HEK293 (cell line): ENCODE measurements around the gene CCL8.

Experiments
- CTCF ChIA-PET: fragments of 350-600 bp; formaldehyde crosslinking; extraction: SDS; loops from one replicate; lab custom pipeline; 2021; ENCODE audit warnings: antibody characterized with exemption; lab: Yijun Ruan, JAX
- POLR2A ChIA-PET: fragments of 300-600 bp; formaldehyde crosslinking; extraction: SDS; loops from one replicate; lab custom pipeline; 2020; ENCODE audit warnings: antibody characterized with exemption, inconsistent platforms; lab: Yijun Ruan, JAX
- H3K27ac ChIP-seq: fragments of 200-500 bp; sonication (Bioruptor generic); 2 replicates; pipeline ENCODE4 v1.5.1; 2014; ENCODE audit warnings: low read depth, low read length, control low read depth, inconsistent platforms; ENCODE audit errors: extremely low read depth
- H3K36me3 ChIP-seq, 2 experiments: fragments of 200-500 bp in 1 of 2; sonication (Bioruptor generic) in 1 of 2; 1 replicate in 1 of 2; 2 replicates in 1 of 2; pipeline ENCODE4 v1.5.1; 2014 to 2017; ENCODE audit warnings: inconsistent platforms in 2 of 2, low read length in 2 of 2; ENCODE audit not compliant: control insufficient read depth in 2 of 2, insufficient read depth in 1 of 2
- H3K4me1 ChIP-seq: fragments of 200-500 bp; sonication (Bioruptor generic); 2 replicates; pipeline ENCODE4 v1.5.1; 2014; ENCODE audit warnings: mild to moderate bottlenecking, low read length, inconsistent platforms; ENCODE audit not compliant: control insufficient read depth, insufficient read depth
- H3K4me3 ChIP-seq: 2 replicates; pipeline ENCODE4 v1.5.1; 2011; ENCODE audit warnings: low read depth, mild to moderate bottlenecking, control low read depth, low read length, moderate library complexity
- H3K9me3 ChIP-seq: fragments of 200-500 bp; sonication (Bioruptor generic); 2 replicates; pipeline ENCODE4 v1.5.1; 2014; ENCODE audit warnings: low read depth, low read length, inconsistent platforms; ENCODE audit not compliant: control insufficient read depth, insufficient read depth
- BCL6B ChIP-seq: fragments of 450-650 bp; formaldehyde crosslinking; IDR thresholded peaks from 2 replicates; pipeline ENCODE4 v1.5.1; 2017; ENCODE audit warnings: missing biosample characterization, missing genetic modification characterization
- IKZF3 ChIP-seq: fragments of 450-650 bp; IDR thresholded peaks from 2 replicates; pipeline ENCODE4 v1.5.0; 2018; ENCODE audit warnings: missing biosample characterization, mild to moderate bottlenecking, missing genetic modification characterization, moderate library complexity
- RBAK ChIP-seq: fragments of 450-650 bp; formaldehyde crosslinking; IDR thresholded peaks from 2 replicates; pipeline ENCODE4 v1.5.1; 2016; ENCODE audit warnings: missing biosample characterization, missing genetic modification characterization
- SALL2 ChIP-seq: fragments of 450-650 bp; formaldehyde crosslinking; IDR thresholded peaks from 2 replicates; pipeline ENCODE4 v1.5.0; 2017; ENCODE audit warnings: missing biosample characterization, mild to moderate bottlenecking, missing genetic modification characterization, borderline replicate concordance
- SCRT1 ChIP-seq: fragments of 450-650 bp; formaldehyde crosslinking; IDR thresholded peaks from 2 replicates; pipeline ENCODE4 v1.5.1; 2016; ENCODE audit warnings: missing biosample characterization, missing genetic modification characterization, borderline replicate concordance
- SCRT2 ChIP-seq: fragments of 450-650 bp; formaldehyde crosslinking; IDR thresholded peaks from 2 replicates; pipeline ENCODE4 v1.5.1; 2016; ENCODE audit warnings: missing biosample characterization, missing genetic modification characterization
- SP7 ChIP-seq: fragments of 450-650 bp; formaldehyde crosslinking; IDR thresholded peaks from 2 replicates; pipeline ENCODE4 v1.5.1; 2016; ENCODE audit warnings: missing biosample characterization, missing genetic modification characterization
- ZEB2 ChIP-seq: fragments of 450-650 bp; formaldehyde crosslinking; IDR thresholded peaks from 2 replicates; pipeline ENCODE4 v1.5.1; 2016; ENCODE audit warnings: missing biosample characterization, missing genetic modification characterization
- ZNF138 ChIP-seq: fragments of 450-650 bp; formaldehyde crosslinking; IDR thresholded peaks from 2 replicates; pipeline ENCODE4 v1.5.1; 2016; ENCODE audit warnings: missing biosample characterization, missing genetic modification characterization, borderline replicate concordance
- ZNF157 ChIP-seq: fragments of 450-650 bp; formaldehyde crosslinking; IDR thresholded peaks from 2 replicates; pipeline ENCODE4 v1.5.1; 2016; ENCODE audit warnings: missing biosample characterization, missing genetic modification characterization
- ZNF274 ChIP-seq, 2 experiments: fragments of 200-500 bp in 1 of 2; fragments of 450-650 bp in 1 of 2; sonication (Bioruptor generic) in 1 of 2; formaldehyde crosslinking in 1 of 2; IDR thresholded peaks; 2 replicates each; pipeline versions ENCODE4 v1.5.1 to v1.6.1; 2014 to 2016; ENCODE audit warnings: borderline replicate concordance in 1 of 2, inconsistent platforms in 1 of 2, low read length in 1 of 2, missing biosample characterization in 1 of 2, missing genetic modification characterization in 1 of 2
- ZNF354C ChIP-seq: fragments of 450-650 bp; formaldehyde crosslinking; IDR thresholded peaks from 2 replicates; pipeline ENCODE4 v1.5.1; 2016; ENCODE audit warnings: missing biosample characterization, missing genetic modification characterization, low read depth, borderline replicate concordance
- ZNF645 ChIP-seq: fragments of 450-650 bp; formaldehyde crosslinking; IDR thresholded peaks from 2 replicates; pipeline ENCODE4; 2016; ENCODE audit warnings: missing biosample characterization, missing genetic modification characterization
- ZNF670 ChIP-seq: fragments of 450-650 bp; formaldehyde crosslinking; IDR thresholded peaks from 2 replicates; pipeline ENCODE4 v1.5.1; 2016; ENCODE audit warnings: missing biosample characterization, missing genetic modification characterization, low read depth
- ZNF701 ChIP-seq: fragments of 450-650 bp; formaldehyde crosslinking; IDR thresholded peaks from 2 replicates; pipeline ENCODE4 v1.5.1; 2016; ENCODE audit warnings: missing biosample characterization, missing genetic modification characterization
- TF ChIP-seq, protein P1 (sequence below): fragments of 450-650 bp; formaldehyde crosslinking; IDR thresholded peaks from 2 replicates; pipeline ENCODE4 v1.5.1; 2016; ENCODE audit warnings: missing biosample characterization, missing genetic modification characterization
- TF ChIP-seq, protein P2 (sequence below): fragments of 450-650 bp; formaldehyde crosslinking; IDR thresholded peaks from 2 replicates; pipeline ENCODE4 v1.5.1; 2016; ENCODE audit warnings: missing biosample characterization, missing genetic modification characterization
- TF ChIP-seq, protein P3 (sequence below): fragments of 450-650 bp; formaldehyde crosslinking; IDR thresholded peaks from 2 replicates; pipeline ENCODE4 v1.5.1; 2016; ENCODE audit warnings: missing biosample characterization, missing genetic modification characterization
- TF ChIP-seq, protein P4 (sequence below): fragments of 450-650 bp; formaldehyde crosslinking; IDR thresholded peaks from 2 replicates; pipeline ENCODE4 v1.5.0; 2017; ENCODE audit warnings: missing biosample characterization, missing genetic modification characterization, borderline replicate concordance
- TF ChIP-seq, protein P5 (sequence below): fragments of 450-650 bp; formaldehyde crosslinking; IDR thresholded peaks from 2 replicates; pipeline ENCODE4 v1.5.1; 2016; ENCODE audit warnings: missing biosample characterization, missing genetic modification characterization

CCL8 gene

DNA sequence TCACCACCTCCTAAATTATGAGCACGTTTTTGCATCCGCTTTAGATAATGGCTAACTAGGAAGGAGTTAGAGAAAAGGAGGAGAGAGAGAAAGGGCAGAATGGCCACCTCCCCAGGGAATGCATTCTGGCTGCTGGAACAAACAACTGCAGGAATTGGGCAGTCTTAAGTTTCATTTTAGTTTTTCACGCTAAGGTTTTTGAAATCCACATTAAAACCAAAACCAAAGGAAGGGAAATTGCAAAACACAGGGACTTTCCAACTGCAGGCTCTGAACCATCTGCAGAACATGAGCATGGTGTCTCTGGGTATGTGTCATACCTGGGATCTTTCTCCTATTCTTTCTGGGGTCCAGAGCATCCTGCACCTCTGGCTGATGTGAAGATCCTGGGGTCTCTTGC lies 12.1 kb upstream of the CCL8 start:
- TF ChIP-seq ZEB2 (tag by site-specific recombination) (no peak), ZNF138 (tag by site-specific recombination) (no peak), SCRT2 (tag by site-specific recombination) (no peak), BCL6B (tag by site-specific recombination) (no peak), ZNF670 (tag by site-specific recombination) (no peak), SCRT1 (tag by site-specific recombination) (no peak), SALL2 (tag by site-specific recombination) (no peak), ZNF274 (IDR thresholded peaks at IDR 0.05; ENCODE audit: low read length) (no peak), ZNF274 (tag by site-specific recombination; IDR thresholded peaks at IDR 0.05; ENCODE audit: borderline replicate concordance) (no peak), SP7 (tag by site-specific recombination) (no peak), IKZF3 (tag by site-specific recombination) (no peak), ZNF354C (no peak), ZNF701 (no peak), ZNF157 (tag by site-specific recombination) (no peak), RBAK (tag by site-specific recombination) (no peak), ZNF645 (tag by site-specific recombination) (no peak)
- TF ChIP-seq, protein P1, sequence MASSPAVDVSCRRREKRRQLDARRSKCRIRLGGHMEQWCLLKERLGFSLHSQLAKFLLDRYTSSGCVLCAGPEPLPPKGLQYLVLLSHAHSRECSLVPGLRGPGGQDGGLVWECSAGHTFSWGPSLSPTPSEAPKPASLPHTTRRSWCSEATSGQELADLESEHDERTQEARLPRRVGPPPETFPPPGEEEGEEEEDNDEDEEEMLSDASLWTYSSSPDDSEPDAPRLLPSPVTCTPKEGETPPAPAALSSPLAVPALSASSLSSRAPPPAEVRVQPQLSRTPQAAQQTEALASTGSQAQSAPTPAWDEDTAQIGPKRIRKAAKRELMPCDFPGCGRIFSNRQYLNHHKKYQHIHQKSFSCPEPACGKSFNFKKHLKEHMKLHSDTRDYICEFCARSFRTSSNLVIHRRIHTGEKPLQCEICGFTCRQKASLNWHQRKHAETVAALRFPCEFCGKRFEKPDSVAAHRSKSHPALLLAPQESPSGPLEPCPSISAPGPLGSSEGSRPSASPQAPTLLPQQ (tag by site-specific recombination) = no peak
- TF ChIP-seq, protein P2, sequence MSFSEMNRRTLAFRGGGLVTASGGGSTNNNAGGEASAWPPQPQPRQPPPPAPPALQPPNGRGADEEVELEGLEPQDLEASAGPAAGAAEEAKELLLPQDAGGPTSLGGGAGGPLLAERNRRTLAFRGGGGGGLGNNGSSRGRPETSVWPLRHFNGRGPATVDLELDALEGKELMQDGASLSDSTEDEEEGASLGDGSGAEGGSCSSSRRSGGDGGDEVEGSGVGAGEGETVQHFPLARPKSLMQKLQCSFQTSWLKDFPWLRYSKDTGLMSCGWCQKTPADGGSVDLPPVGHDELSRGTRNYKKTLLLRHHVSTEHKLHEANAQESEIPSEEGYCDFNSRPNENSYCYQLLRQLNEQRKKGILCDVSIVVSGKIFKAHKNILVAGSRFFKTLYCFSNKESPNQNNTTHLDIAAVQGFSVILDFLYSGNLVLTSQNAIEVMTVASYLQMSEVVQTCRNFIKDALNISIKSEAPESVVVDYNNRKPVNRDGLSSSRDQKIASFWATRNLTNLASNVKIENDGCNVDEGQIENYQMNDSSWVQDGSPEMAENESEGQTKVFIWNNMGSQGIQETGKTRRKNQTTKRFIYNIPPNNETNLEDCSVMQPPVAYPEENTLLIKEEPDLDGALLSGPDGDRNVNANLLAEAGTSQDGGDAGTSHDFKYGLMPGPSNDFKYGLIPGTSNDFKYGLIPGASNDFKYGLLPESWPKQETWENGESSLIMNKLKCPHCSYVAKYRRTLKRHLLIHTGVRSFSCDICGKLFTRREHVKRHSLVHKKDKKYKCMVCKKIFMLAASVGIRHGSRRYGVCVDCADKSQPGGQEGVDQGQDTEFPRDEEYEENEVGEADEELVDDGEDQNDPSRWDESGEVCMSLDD (tag by site-specific recombination) = no peak
- TF ChIP-seq, protein P3, sequence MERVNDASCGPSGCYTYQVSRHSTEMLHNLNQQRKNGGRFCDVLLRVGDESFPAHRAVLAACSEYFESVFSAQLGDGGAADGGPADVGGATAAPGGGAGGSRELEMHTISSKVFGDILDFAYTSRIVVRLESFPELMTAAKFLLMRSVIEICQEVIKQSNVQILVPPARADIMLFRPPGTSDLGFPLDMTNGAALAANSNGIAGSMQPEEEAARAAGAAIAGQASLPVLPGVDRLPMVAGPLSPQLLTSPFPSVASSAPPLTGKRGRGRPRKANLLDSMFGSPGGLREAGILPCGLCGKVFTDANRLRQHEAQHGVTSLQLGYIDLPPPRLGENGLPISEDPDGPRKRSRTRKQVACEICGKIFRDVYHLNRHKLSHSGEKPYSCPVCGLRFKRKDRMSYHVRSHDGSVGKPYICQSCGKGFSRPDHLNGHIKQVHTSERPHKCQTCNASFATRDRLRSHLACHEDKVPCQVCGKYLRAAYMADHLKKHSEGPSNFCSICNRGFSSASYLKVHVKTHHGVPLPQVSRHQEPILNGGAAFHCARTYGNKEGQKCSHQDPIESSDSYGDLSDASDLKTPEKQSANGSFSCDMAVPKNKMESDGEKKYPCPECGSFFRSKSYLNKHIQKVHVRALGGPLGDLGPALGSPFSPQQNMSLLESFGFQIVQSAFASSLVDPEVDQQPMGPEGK (tag by site-specific recombination) = no peak
- TF ChIP-seq, protein P4, sequence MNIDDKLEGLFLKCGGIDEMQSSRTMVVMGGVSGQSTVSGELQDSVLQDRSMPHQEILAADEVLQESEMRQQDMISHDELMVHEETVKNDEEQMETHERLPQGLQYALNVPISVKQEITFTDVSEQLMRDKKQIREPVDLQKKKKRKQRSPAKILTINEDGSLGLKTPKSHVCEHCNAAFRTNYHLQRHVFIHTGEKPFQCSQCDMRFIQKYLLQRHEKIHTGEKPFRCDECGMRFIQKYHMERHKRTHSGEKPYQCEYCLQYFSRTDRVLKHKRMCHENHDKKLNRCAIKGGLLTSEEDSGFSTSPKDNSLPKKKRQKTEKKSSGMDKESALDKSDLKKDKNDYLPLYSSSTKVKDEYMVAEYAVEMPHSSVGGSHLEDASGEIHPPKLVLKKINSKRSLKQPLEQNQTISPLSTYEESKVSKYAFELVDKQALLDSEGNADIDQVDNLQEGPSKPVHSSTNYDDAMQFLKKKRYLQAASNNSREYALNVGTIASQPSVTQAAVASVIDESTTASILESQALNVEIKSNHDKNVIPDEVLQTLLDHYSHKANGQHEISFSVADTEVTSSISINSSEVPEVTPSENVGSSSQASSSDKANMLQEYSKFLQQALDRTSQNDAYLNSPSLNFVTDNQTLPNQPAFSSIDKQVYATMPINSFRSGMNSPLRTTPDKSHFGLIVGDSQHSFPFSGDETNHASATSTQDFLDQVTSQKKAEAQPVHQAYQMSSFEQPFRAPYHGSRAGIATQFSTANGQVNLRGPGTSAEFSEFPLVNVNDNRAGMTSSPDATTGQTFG = no peak
- TF ChIP-seq, protein P5, sequence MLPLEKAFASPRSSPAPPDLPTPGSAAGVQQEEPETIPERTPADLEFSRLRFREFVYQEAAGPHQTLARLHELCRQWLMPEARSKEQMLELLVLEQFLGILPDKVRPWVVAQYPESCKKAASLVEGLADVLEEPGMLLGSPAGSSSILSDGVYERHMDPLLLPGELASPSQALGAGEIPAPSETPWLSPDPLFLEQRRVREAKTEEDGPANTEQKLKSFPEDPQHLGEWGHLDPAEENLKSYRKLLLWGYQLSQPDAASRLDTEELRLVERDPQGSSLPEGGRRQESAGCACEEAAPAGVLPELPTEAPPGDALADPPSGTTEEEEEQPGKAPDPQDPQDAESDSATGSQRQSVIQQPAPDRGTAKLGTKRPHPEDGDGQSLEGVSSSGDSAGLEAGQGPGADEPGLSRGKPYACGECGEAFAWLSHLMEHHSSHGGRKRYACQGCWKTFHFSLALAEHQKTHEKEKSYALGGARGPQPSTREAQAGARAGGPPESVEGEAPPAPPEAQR (tag by site-specific recombination) = no peak
- H3K9me3 ChIP-seq = no peaks in the 10 kb centered on the region
- H3K4me1 ChIP-seq = no peaks in the 10 kb centered on the region
- no peaks in the 10 kb centered on the region for H3K36me3 ChIP-seq
- no peak overlapping the region for H3K27ac ChIP-seq
- ChIA-PET CTCF (interaction anchor here (0.8 to 15.4 kb wide), 15 partner anchors 9 to 125 kb away, joined by 3 to 206 read pairs (median 5); partner anchors contain the start of genes CCL1 and CCL8), POLR2A (no interaction called here)
- H3K4me3 ChIP-seq = no peak overlapping the region
